Erythroblast (primary cell): ENCODE results near the gene GRXCR2.

Source experiments
- GATA1 ChIP-seq: IDR thresholded peaks from 2 replicates; pipeline ENCODE4 v1.6.1; 2011; ENCODE audit warnings: low read depth, mild to moderate bottlenecking, control low read depth, low read length, moderate library complexity
- POLR2A ChIP-seq: IDR thresholded peaks from 2 replicates; pipeline ENCODE4 v1.6.1; 2011; ENCODE audit warnings: mild to moderate bottlenecking, low read length

DNA sequence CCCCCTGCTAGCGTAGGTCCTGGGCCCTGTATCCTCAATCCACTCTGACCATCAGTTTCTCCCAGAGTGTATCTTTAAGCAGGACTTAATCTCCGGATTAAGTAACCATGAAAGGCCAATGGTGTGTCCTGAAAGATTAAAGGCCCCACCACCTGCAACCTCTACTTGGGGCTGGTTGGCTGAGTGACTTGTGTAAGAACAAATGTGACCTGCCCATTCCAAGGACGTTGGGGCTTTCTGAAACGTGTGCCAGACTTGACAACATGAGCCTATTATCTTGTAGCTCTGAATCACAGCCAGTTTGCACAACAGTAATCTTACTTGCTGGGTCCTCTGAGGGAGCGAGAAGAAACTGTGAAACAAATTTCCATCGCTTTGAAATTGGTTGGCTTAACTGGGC is 34.5 kb downstream of the GRXCR2 start:
- TF ChIP-seq POLR2A (no peak), GATA1 (no peak)
